Measurements from ENCODE around the gene CFAP97D1. TPM values are rescaled to one million over a fixed set of nuclear protein-coding genes. Genes with fewer than 3 reads are reported as not detected.
A peak's percentile ranks its signal among the peaks of the same experiment; 100 is the strongest.

Gene CFAP97D1
- polyA plus RNA-seq, 2 of the 4 experiments (the other 2 are of a cell fraction) = not detected

GRCh38 chr17:43758086-43758485, 22.1 kb upstream of the CFAP97D1 start:
- CTCF ChIA-PET = interaction anchor here (1.2 to 13.9 kb wide), 8 partner anchors 9 to 215 kb away, joined by 3 to 288 read pairs (median 94); partner anchors contain the start of gene DUSP3

DNA sequence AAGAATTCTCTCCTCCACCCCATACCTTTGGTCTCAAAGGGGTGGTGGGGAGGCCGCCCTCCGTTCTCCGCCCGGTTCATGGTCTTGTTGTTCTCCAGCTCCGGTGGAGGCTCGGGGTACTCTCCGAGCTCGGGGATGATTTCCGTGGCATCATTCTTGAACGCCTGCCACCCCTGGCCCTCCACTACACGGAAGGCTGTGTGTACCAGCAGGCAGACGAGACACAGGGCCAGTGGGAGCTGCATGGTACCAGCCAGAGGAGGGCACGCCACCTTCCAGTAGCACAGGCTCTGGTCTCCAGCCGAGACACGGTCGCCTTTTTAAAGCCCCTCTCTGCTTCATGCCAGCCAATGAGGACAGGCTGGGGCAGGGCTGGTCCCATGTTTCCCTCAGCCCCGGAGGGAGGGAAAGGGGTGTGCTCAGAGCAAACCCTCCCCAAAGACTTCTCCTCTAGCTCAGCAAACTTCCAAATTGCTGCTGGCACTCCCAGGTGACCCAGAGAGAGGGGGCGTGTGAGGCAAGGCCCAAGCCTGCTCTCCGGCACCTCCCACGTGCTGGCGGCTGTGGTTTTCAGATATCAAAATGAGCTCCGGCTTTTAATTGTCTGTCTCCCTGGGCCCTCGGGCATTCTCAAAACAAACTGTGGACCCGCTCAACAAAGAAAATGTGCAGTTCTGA, 21.6 kb upstream of the CFAP97D1 start, which contains the start of gene SOST:
TSS of gene SOST (minus strand) at position 295 of the 678 bp plus-strand sequence. CDS start at position 245, 50 bp downstream.
- Histone ChIP-seq H3K27ac (peak within 1 kb of the TSS in 1 of 2 experiments; percentile 13; a peak in 1 of 6 replicates), H3K4me2 (no peak within 1 kb of the TSS), H3K9me3 (no peaks in the 10 kb centered on the region), H3K4me1 (peaks cover 20% of the 10 kb centered on the region), H3K4me3 (no peak within 1 kb of the TSS)
- ATAC-seq = no peak
- WGBS (ENCODE audit: missing lambda C conversion rate) = 88% methylated on average over 24 of the region's 24 CpGs
- ChIA-PET CTCF (interaction anchor here (1.0 to 13.9 kb wide), 11 partner anchors 8 to 215 kb away, joined by 3 to 288 read pairs (median 9); partner anchors contain the start of genes CD300LG and DUSP3), POLR2A (interaction anchor here (2.4 kb wide), 1 partner anchor 63 kb away, joined by 6 read pairs; no protein-coding TSS in a partner anchor)
- no peak for DNase-seq (ENCODE audit: low read depth in 1 of 2, low spot score in 1 of 2)
- TF ChIP-seq CBX2 (IDR thresholded peaks at IDR 0.05; ENCODE audit: borderline replicate concordance, low read depth) (no peak), JUNB (IDR thresholded peaks at IDR 0.05) (no peak), POLR2AphosphoS2 (conservative IDR thresholded peaks at IDR 0.05; ENCODE audit: low read length) (no peak), HES2 (IDR thresholded peaks at IDR 0.05) (no peak)
- FAIRE-seq = no peak

More at GRCh38 chr17:43758086-43758485, 22.1 kb upstream of the CFAP97D1 start:
- H3K4me3 ChIP-seq = no peak overlapping the region
- POLR2A ChIA-PET = no interaction called here
- no peaks in the 10 kb centered on the region for H3K9me3 ChIP-seq
- no peak for FAIRE-seq
- 61% methylated on average over 6 of the region's 6 CpGs for WGBS (ENCODE audit: missing lambda C conversion rate)
- H3K4me2 ChIP-seq = no peak overlapping the region
- no peak for TF ChIP-seq ZNF302 (CRISPR knock-in tag; IDR thresholded peaks at IDR 0.05)
- TF ChIP-seq CHD4 (IDR thresholded peaks at IDR 0.05; ENCODE audit: borderline replicate concordance) = no peak
- no peak for TF ChIP-seq KDM5A (IDR thresholded peaks at IDR 0.05)
- no peak for TF ChIP-seq HEYL (CRISPR knock-in tag; IDR thresholded peaks at IDR 0.05)
- DNase-seq (ENCODE audit: low read depth in 1 of 2, low spot score in 1 of 2) = no peak
- H3K27ac ChIP-seq = no peak overlapping the region
- ATAC-seq = no peak
- peaks cover 20% of the 10 kb centered on the region for H3K4me1 ChIP-seq

- H3K4me1 ChIP-seq = peaks cover 12% of the 10 kb centered on the region
- no peak for DNase-seq (ENCODE audit: low read depth in 1 of 2, low spot score in 1 of 2)
- CTCF ChIA-PET = interaction anchor here (0.6 to 13.9 kb wide), 50 partner anchors 7 to 420 kb away, joined by 3 to 288 read pairs (median 4); partner anchors contain the start of genes CD300LG, DHX8, DUSP3 and ETV4
Observed at GRCh38 chr17:43759836-43760235, 20.4 kb upstream of the CFAP97D1 start.

More at GRCh38 chr17:43759836-43760235, 20.4 kb upstream of the CFAP97D1 start:
- Histone ChIP-seq H3K4me3 (no peak overlapping the region), H3K4me2 (no peak overlapping the region), H3K27ac (peak overlapping the region in 1 of 2 experiments; percentile 13; a peak in 1 of 6 replicates), H3K9me3 (no peaks in the 10 kb centered on the region)
- 82% methylated on average over 5 of the region's 7 CpGs for WGBS (ENCODE audit: missing lambda C conversion rate)
- POLR2A ChIA-PET = interaction anchor here (2.4 kb wide), 1 partner anchor 65 kb away, joined by 6 read pairs; no protein-coding TSS in a partner anchor
- no peak for FAIRE-seq
- TF ChIP-seq JUNB (IDR thresholded peaks at IDR 0.05) (no peak), EHF (CRISPR knock-in tag; IDR thresholded peaks at IDR 0.05) (no peak), POLR2A (IDR thresholded peaks at IDR 0.05; ENCODE audit: low read length) (no peak), ZFP36 (IDR thresholded peaks at IDR 0.05; ENCODE audit: borderline replicate concordance, partially characterized antibody) (no peak), FOSB (CRISPR knock-in tag; IDR thresholded peaks at IDR 0.05) (no peak), HEYL (CRISPR knock-in tag; IDR thresholded peaks at IDR 0.05) (no peak), FOSL2 (IDR thresholded peaks at IDR 0.05) (no peak), FOSL2 (CRISPR knock-in tag; IDR thresholded peaks at IDR 0.05) (no peak), NR3C1 (IDR thresholded peaks at IDR 0.05) (no peak), CEBPB (IDR thresholded peaks at IDR 0.05) (no peak), RAD21 (conservative IDR thresholded peaks at IDR 0.05 in 1 of 2, IDR thresholded peaks at IDR 0.05 in 1 of 2) (no peak), ZNF302 (CRISPR knock-in tag; IDR thresholded peaks at IDR 0.05) (no peak)
- TF ChIP-seq, protein P1, sequence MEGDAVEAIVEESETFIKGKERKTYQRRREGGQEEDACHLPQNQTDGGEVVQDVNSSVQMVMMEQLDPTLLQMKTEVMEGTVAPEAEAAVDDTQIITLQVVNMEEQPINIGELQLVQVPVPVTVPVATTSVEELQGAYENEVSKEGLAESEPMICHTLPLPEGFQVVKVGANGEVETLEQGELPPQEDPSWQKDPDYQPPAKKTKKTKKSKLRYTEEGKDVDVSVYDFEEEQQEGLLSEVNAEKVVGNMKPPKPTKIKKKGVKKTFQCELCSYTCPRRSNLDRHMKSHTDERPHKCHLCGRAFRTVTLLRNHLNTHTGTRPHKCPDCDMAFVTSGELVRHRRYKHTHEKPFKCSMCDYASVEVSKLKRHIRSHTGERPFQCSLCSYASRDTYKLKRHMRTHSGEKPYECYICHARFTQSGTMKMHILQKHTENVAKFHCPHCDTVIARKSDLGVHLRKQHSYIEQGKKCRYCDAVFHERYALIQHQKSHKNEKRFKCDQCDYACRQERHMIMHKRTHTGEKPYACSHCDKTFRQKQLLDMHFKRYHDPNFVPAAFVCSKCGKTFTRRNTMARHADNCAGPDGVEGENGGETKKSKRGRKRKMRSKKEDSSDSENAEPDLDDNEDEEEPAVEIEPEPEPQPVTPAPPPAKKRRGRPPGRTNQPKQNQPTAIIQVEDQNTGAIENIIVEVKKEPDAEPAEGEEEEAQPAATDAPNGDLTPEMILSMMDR (IDR thresholded peaks at IDR 0.05) = no peak
- TF ChIP-seq, protein P2, sequence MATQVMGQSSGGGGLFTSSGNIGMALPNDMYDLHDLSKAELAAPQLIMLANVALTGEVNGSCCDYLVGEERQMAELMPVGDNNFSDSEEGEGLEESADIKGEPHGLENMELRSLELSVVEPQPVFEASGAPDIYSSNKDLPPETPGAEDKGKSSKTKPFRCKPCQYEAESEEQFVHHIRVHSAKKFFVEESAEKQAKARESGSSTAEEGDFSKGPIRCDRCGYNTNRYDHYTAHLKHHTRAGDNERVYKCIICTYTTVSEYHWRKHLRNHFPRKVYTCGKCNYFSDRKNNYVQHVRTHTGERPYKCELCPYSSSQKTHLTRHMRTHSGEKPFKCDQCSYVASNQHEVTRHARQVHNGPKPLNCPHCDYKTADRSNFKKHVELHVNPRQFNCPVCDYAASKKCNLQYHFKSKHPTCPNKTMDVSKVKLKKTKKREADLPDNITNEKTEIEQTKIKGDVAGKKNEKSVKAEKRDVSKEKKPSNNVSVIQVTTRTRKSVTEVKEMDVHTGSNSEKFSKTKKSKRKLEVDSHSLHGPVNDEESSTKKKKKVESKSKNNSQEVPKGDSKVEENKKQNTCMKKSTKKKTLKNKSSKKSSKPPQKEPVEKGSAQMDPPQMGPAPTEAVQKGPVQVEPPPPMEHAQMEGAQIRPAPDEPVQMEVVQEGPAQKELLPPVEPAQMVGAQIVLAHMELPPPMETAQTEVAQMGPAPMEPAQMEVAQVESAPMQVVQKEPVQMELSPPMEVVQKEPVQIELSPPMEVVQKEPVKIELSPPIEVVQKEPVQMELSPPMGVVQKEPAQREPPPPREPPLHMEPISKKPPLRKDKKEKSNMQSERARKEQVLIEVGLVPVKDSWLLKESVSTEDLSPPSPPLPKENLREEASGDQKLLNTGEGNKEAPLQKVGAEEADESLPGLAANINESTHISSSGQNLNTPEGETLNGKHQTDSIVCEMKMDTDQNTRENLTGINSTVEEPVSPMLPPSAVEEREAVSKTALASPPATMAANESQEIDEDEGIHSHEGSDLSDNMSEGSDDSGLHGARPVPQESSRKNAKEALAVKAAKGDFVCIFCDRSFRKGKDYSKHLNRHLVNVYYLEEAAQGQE (IDR thresholded peaks at IDR 0.05) = no peak
- peak in 1 of 2 experiments; percentile 8; a peak in 3 of 6 replicates for ATAC-seq

All from A549 (cell line).